ENCODE measurements around the gene MAGOH.
"Not testable (repeated sequence)": the region's sequence is repeated elsewhere in the genome, so short reads cannot be mapped to it uniquely, and the experiment has no call there.

The MAGOH gene

DNA sequence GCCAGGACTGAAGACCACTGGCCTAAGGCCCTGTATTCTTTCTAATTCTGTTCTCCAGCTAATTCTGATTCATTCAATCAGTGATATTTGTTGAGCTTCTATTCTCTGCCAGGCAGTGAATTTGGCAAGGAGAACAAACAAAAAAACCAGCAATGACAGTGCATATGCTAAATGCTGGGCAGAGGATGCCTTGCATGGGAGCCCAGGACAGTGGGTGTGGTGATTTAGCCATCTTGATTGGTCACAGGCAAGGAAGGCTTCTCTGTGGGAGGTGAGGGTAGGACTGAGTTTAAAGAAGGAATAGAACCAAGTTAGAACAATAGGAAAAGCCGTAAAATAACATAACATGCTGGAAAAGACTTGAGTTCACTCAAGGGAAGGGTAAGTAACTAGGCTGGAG is 50.9 kb downstream of the MAGOH start:
- Histone ChIP-seq H3K79me2 (ENCODE audit: insufficient read depth, low read length) (no peaks in the 10 kb centered on the region), H3K4me3 (ENCODE audit: low read length, poor library complexity, severe bottlenecking) (no peak overlapping the region), H3K27me3 (ENCODE audit: insufficient read depth, low read length, poor library complexity, severe bottlenecking) (no peaks in the 10 kb centered on the region), H3K9me3 (ENCODE audit: insufficient read depth, low read depth, low read length) (no peaks in the 10 kb centered on the region), H3K9me2 (replicated peaks; ENCODE audit: low read depth, low read length) (no peaks in the 10 kb centered on the region), H3K9ac (ENCODE audit: low read depth, low read length, poor library complexity, severe bottlenecking) (no peak overlapping the region), H3F3A (ENCODE audit: low read depth) (no peaks in the 10 kb centered on the region), H2AFZ (ENCODE audit: low read length) (no peak overlapping the region; the same call in 1 of the 2 replicates), H3K4me1 (ENCODE audit: insufficient read depth, low read length, poor library complexity, severe bottlenecking) (no peaks in the 10 kb centered on the region), H3K36me3 (ENCODE audit: insufficient read depth, low read length) (no peaks in the 10 kb centered on the region), H4K20me1 (ENCODE audit: insufficient read depth, low read length, poor library complexity, severe bottlenecking) (no peaks in the 10 kb centered on the region), H3K4me2 (ENCODE audit: low read depth, low read length, poor library complexity, severe bottlenecking) (no peak overlapping the region)
- no peak for TF ChIP-seq EZH2phosphoT487 (IDR thresholded peaks at IDR 0.05; ENCODE audit: borderline replicate concordance)
- TF ChIP-seq, protein P1, sequence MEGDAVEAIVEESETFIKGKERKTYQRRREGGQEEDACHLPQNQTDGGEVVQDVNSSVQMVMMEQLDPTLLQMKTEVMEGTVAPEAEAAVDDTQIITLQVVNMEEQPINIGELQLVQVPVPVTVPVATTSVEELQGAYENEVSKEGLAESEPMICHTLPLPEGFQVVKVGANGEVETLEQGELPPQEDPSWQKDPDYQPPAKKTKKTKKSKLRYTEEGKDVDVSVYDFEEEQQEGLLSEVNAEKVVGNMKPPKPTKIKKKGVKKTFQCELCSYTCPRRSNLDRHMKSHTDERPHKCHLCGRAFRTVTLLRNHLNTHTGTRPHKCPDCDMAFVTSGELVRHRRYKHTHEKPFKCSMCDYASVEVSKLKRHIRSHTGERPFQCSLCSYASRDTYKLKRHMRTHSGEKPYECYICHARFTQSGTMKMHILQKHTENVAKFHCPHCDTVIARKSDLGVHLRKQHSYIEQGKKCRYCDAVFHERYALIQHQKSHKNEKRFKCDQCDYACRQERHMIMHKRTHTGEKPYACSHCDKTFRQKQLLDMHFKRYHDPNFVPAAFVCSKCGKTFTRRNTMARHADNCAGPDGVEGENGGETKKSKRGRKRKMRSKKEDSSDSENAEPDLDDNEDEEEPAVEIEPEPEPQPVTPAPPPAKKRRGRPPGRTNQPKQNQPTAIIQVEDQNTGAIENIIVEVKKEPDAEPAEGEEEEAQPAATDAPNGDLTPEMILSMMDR (conservative IDR thresholded peaks at IDR 0.05; ENCODE audit: low read length), result no peak

DNA sequence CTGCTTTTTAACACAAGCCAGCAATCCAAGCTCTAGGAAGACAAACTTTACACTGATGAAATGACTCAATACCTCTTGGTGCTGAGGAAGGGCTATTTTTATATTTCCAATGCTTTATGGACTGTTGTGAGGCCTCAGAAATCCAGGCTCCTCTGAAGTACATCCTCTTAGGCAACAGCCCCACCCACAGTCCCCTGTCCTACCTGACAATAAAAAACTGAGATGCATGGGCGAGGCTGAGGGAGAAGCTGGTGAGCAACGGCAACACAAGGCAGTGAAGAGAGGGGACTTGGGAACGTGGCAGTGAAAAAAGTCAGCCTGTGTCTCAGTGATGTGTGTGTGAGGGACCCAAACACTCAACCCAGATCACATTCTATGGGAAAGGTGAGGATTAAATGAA is 51.8 kb downstream of the MAGOH start:
- H3K9me2 ChIP-seq (replicated peaks; ENCODE audit: low read depth, low read length), result no peaks in the 10 kb centered on the region
- TF ChIP-seq, protein P1 (conservative IDR thresholded peaks at IDR 0.05; ENCODE audit: low read length), result no peak
- TF ChIP-seq EZH2phosphoT487 (IDR thresholded peaks at IDR 0.05; ENCODE audit: borderline replicate concordance), result no peak
- no peak overlapping the region for H3K4me2 ChIP-seq (ENCODE audit: low read depth, low read length, poor library complexity, severe bottlenecking)
- no peaks in the 10 kb centered on the region for H4K20me1 ChIP-seq (ENCODE audit: insufficient read depth, low read length, poor library complexity, severe bottlenecking)
- no peaks in the 10 kb centered on the region for H3K79me2 ChIP-seq (ENCODE audit: insufficient read depth, low read length)
- H3K4me3 ChIP-seq (ENCODE audit: low read length, poor library complexity, severe bottlenecking), result no peak overlapping the region
- H3F3A ChIP-seq (ENCODE audit: low read depth), result no peaks in the 10 kb centered on the region
- H2AFZ ChIP-seq (ENCODE audit: low read length), result peak overlapping the region; percentile 24; the same call in 1 of the 2 replicates
- no peaks in the 10 kb centered on the region for H3K27me3 ChIP-seq (ENCODE audit: insufficient read depth, low read length, poor library complexity, severe bottlenecking)
- H3K36me3 ChIP-seq (ENCODE audit: insufficient read depth, low read length), result no peaks in the 10 kb centered on the region
- H3K9ac ChIP-seq (ENCODE audit: low read depth, low read length, poor library complexity, severe bottlenecking), result no peak overlapping the region
- H3K4me1 ChIP-seq (ENCODE audit: insufficient read depth, low read length, poor library complexity, severe bottlenecking), result no peaks in the 10 kb centered on the region
- H3K9me3 ChIP-seq (ENCODE audit: insufficient read depth, low read depth, low read length), result no peaks in the 10 kb centered on the region

DNA sequence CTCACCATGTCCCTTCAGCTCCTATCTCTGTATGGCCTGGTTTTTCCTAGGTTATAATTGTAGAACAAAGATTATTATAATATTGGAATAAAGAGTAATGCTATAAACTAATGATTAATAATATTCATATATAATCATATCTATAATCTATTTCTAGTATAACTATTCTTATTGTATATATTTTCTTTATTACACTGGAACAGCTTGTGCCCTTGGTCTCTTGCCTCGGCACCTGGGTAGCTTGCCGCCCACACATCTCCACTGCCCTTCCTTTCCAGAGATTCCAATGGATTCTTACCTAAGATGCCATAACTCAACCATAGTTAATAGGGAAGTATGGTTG is 52.4 kb downstream of the MAGOH start:
- H4K20me1 ChIP-seq (ENCODE audit: insufficient read depth, low read length, poor library complexity, severe bottlenecking); H3K9ac ChIP-seq (ENCODE audit: low read depth, low read length, poor library complexity, severe bottlenecking); H3K4me3 ChIP-seq (ENCODE audit: low read length, poor library complexity, severe bottlenecking); H3K27me3 ChIP-seq (ENCODE audit: insufficient read depth, low read length, poor library complexity, severe bottlenecking); H3K9me2 ChIP-seq (replicated peaks; ENCODE audit: low read depth, low read length); H3K79me2 ChIP-seq (ENCODE audit: insufficient read depth, low read length); H3F3A ChIP-seq (ENCODE audit: low read depth); H3K4me2 ChIP-seq (ENCODE audit: low read depth, low read length, poor library complexity, severe bottlenecking); H3K9me3 ChIP-seq (ENCODE audit: insufficient read depth, low read depth, low read length); H3K36me3 ChIP-seq (ENCODE audit: insufficient read depth, low read length); H3K4me1 ChIP-seq (ENCODE audit: insufficient read depth, low read length, poor library complexity, severe bottlenecking); H2AFZ ChIP-seq (ENCODE audit: low read length): not testable (repeated sequence)

DNA sequence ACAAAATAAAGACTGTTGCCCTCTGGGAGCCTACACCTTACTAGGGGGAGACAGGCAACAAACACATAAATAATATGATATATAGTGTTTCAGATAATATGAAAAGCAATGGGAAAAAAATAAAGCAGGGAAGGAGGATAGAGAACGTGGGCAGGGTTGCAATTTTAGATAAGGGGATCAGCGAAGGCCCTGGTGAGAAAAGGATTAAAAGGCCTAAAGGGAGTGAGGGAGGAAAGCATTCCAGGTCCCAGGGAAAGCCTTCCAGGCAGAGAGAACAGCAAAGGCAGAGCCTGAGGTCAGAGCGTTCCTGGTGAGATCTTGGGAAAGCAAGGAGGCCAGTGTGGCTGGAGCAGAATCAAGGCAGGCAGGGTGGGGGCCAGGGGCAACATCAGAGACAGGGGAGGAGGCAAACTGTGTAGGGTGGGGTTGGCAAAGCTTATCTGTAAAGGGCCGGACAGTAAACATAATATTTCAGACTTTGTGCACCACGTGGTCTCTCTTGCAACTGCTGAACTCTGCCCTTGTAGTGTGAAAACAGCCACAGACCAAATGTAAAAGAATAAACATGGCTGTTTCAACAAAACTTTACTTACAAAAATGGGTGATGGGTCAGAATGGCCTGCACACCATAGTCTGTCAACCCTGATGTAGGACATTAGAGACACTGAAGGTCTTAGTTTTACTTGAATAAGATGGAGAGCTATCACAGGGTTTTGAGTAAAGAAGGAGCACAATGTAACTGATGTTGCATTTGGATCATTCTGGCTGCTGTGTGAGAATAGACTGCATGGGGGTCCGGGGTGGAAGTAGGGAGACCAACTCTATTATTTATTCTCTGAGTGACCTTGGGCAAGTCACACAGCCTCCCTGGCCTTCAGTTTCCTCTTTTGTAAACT is 55.0 kb downstream of the MAGOH start:
- Histone ChIP-seq H3K4me3 (ENCODE audit: low read length, poor library complexity, severe bottlenecking) (no peak overlapping the region), H3K9me3 (ENCODE audit: insufficient read depth, low read depth, low read length) (no peaks in the 10 kb centered on the region), H3F3A (ENCODE audit: low read depth) (no peaks in the 10 kb centered on the region), H3K9ac (ENCODE audit: low read depth, low read length, poor library complexity, severe bottlenecking) (no peak overlapping the region), H3K4me1 (ENCODE audit: insufficient read depth, low read length, poor library complexity, severe bottlenecking) (no peaks in the 10 kb centered on the region), H2AFZ (ENCODE audit: low read length) (peak overlapping the region; percentile 20; the same call in 1 of the 2 replicates), H3K27me3 (ENCODE audit: insufficient read depth, low read length, poor library complexity, severe bottlenecking) (no peaks in the 10 kb centered on the region), H3K79me2 (ENCODE audit: insufficient read depth, low read length) (no peaks in the 10 kb centered on the region), H3K36me3 (ENCODE audit: insufficient read depth, low read length) (no peaks in the 10 kb centered on the region), H3K9me2 (replicated peaks; ENCODE audit: low read depth, low read length) (no peaks in the 10 kb centered on the region), H4K20me1 (ENCODE audit: insufficient read depth, low read length, poor library complexity, severe bottlenecking) (no peaks in the 10 kb centered on the region), H3K4me2 (ENCODE audit: low read depth, low read length, poor library complexity, severe bottlenecking) (no peak overlapping the region)
- TF ChIP-seq, protein P1 (conservative IDR thresholded peaks at IDR 0.05; ENCODE audit: low read length), result no peak
- TF ChIP-seq EZH2phosphoT487 (IDR thresholded peaks at IDR 0.05; ENCODE audit: borderline replicate concordance), result no peak

All from Loucy (cell line).